NOMO-1 treated with DMSO at 0.1 percent for 48 hours (cell line): ENCODE results near the gene OPRD1.

Source experiments
- DNase-seq: peaks from one replicate; lab custom pipeline; 2025; ENCODE audit not compliant: unreplicated experiment; lab: John Stamatoyannopoulos, UW

OPRD1 gene

GRCh38 chr1:28902738-28903137, 90.8 kb downstream of the OPRD1 start:
- no peak for DNase-seq

- DNase-seq: no peak
Observed at GRCh38 chr1:28905921-28906666, 94.1 kb downstream of the OPRD1 start.

GRCh38 chr1:28909198-28909597, 97.2 kb downstream of the OPRD1 start:
- DNase-seq: no peak

- DNase-seq: no peak
Observed at GRCh38 chr1:28910379-28911115, 98.6 kb downstream of the OPRD1 start.

GRCh38 chr1:28913786-28914227, 101.8 kb downstream of the OPRD1 start:
- no peak for DNase-seq

- peak; percentile 85 for DNase-seq
Observed at GRCh38 chr1:28914228-28915030, 102.5 kb downstream of the OPRD1 start, which contains the start of gene EPB41. TSS of gene EPB41 (plus strand) at chr1:28914569. CDS start at chr1:28987438, 72,869 bp downstream.

- DNase-seq: peak; percentile 29
Observed at GRCh38 chr1:28915031-28915895, 103.3 kb downstream of the OPRD1 start.

GRCh38 chr1:28917757-28918118, 105.8 kb downstream of the OPRD1 start:
- DNase-seq: no peak
